ENCODE data around the gene PRMT9.

Gene PRMT9

GRCh38 chr4:147678796-147679549 is 5.0 kb downstream of the PRMT9 start:
- DNase-seq = no peak

GRCh38 chr4:147678106-147678505 is 5.9 kb downstream of the PRMT9 start:
- DNase-seq = no peak

GRCh38 chr4:147674496-147674895 is 9.5 kb downstream of the PRMT9 start:
- DNase-seq = no peak

- DNase-seq = no peak
These were observed 9.9 kb downstream of the PRMT9 start for GRCh38 chr4:147674073-147674472.

GRCh38 chr4:147658501-147658900 is 25.5 kb downstream of the PRMT9 start:
- no peak for DNase-seq

GRCh38 chr4:147655639-147656038 is 28.3 kb downstream of the PRMT9 start:
- no peak for DNase-seq

GRCh38 chr4:147651563-147651962 is 32.4 kb downstream of the PRMT9 start:
- DNase-seq = no peak

- DNase-seq = no peak
These were observed 35.3 kb downstream of the PRMT9 start for GRCh38 chr4:147648656-147649055.

- DNase-seq = no peak
These were observed 38.9 kb downstream of the PRMT9 start for GRCh38 chr4:147645099-147645498.

GRCh38 chr4:147644471-147644870 is 39.5 kb downstream of the PRMT9 start:
- no peak for DNase-seq

- DNase-seq = no peak
These were observed 40.3 kb downstream of the PRMT9 start for GRCh38 chr4:147643616-147644015.

- no peak for DNase-seq
These were observed 43.6 kb downstream of the PRMT9 start for GRCh38 chr4:147640331-147640730.

GRCh38 chr4:147639388-147639787 is 44.6 kb downstream of the PRMT9 start:
- DNase-seq = no peak

- no peak for DNase-seq
These were observed 45.0 kb downstream of the PRMT9 start for GRCh38 chr4:147638942-147639341.

- DNase-seq = no peak
These were observed 45.6 kb downstream of the PRMT9 start for GRCh38 chr4:147638365-147638764.

GRCh38 chr4:147635348-147635747 is 48.6 kb downstream of the PRMT9 start:
- DNase-seq = no peak

- no peak for DNase-seq
These were observed 50.3 kb downstream of the PRMT9 start for GRCh38 chr4:147633643-147634042.

- no peak for DNase-seq
These were observed 50.9 kb downstream of the PRMT9 start for GRCh38 chr4:147633113-147633512.

- no peak for DNase-seq
These were observed 53.9 kb downstream of the PRMT9 start for GRCh38 chr4:147629783-147630730.

- no peak for DNase-seq
These were observed 55.5 kb downstream of the PRMT9 start for GRCh38 chr4:147628415-147628814.

GRCh38 chr4:147626903-147627302 is 57.1 kb downstream of the PRMT9 start:
- no peak for DNase-seq

GRCh38 chr4:147625733-147626132 is 58.2 kb downstream of the PRMT9 start:
- DNase-seq = no peak

- DNase-seq = no peak
These were observed 63.6 kb downstream of the PRMT9 start for GRCh38 chr4:147620315-147620714.

Measured in inflammatory macrophage (primary cell).